DOHH2 (cell line): Measurements from ENCODE around the gene HOXC6.

ENCODE experiments used
- EZH2phosphoT487 ChIP-seq: fragments of 200-600 bp; sonication (generic); IDR thresholded peaks from 2 replicates; pipeline ENCODE4 v1.6.1; 2017; ENCODE audit warnings: borderline replicate concordance, mild to moderate bottlenecking, antibody characterized with exemption, low read length, moderate library complexity, mixed read lengths
- TF ChIP-seq, protein P1 (sequence below): fragments of 200-600 bp; sonication (generic); IDR thresholded peaks from one replicate; pipeline ENCODE4 v1.5.1; 2014; ENCODE audit warnings: antibody characterized with exemption, mild to moderate bottlenecking, low read depth, low read length; ENCODE audit not compliant: poor library complexity, severe bottlenecking

DNA sequence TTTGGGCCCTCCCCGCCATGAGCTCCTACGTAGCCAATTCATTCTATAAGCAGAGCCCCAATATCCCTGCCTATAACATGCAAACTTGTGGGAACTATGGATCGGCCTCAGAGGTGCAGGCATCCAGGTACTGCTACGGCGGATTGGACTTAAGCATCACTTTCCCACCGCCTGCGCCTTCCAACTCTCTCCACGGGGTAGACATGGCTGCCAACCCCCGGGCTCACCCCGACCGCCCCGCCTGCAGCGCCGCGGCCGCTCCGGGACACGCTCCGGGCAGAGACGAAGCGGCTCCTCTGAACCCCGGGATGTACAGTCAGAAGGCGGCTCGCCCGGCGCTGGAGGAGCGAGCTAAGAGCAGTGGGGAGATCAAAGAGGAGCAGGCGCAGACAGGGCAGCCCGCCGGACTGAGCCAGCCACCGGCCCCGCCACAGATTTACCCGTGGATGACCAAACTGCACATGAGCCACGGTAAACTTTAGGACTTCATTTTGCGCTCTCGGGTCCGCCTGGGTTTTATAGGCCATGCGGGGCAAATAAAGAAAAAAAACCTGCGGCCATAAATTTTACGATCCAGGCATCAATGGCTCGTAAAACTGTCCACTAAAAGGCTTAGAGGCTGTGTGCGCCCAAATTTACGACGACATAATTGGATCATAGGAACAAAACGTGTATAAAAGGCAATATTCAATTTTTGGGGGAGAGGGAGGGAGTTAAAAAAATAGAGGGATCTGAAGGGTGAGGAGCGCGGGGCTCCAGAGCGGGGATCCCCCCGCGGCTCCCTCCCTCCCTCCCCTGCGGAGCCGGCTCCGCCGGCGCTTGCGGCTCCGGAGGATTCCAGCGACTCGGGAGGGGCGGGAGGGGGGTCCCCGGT lies 5.1 kb downstream of the HOXC6 start:
- TF ChIP-seq, protein P1, sequence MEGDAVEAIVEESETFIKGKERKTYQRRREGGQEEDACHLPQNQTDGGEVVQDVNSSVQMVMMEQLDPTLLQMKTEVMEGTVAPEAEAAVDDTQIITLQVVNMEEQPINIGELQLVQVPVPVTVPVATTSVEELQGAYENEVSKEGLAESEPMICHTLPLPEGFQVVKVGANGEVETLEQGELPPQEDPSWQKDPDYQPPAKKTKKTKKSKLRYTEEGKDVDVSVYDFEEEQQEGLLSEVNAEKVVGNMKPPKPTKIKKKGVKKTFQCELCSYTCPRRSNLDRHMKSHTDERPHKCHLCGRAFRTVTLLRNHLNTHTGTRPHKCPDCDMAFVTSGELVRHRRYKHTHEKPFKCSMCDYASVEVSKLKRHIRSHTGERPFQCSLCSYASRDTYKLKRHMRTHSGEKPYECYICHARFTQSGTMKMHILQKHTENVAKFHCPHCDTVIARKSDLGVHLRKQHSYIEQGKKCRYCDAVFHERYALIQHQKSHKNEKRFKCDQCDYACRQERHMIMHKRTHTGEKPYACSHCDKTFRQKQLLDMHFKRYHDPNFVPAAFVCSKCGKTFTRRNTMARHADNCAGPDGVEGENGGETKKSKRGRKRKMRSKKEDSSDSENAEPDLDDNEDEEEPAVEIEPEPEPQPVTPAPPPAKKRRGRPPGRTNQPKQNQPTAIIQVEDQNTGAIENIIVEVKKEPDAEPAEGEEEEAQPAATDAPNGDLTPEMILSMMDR: no peak
- TF ChIP-seq EZH2phosphoT487: no peak
